Measurements from ENCODE around the gene PCSK4.
A peak's percentile ranks its signal among the peaks of the same experiment; 100 is the strongest.

PCSK4 gene

GRCh38 chr19:1470305-1471009 lies 19.7 kb downstream of the PCSK4 start:
- no peaks in the 10 kb centered on the region for H3K9me3 Mint-ChIP-seq
- H3K4me1 Mint-ChIP-seq, result peaks cover 5% of the 10 kb centered on the region
- no peaks in the 10 kb centered on the region for H3K36me3 Mint-ChIP-seq (ENCODE audit: low read depth)
- H3K4me3 Mint-ChIP-seq, result peak overlapping the region; percentile 46 to 71 (median 66)
- no peak overlapping the region for H3K27ac Mint-ChIP-seq
- TF ChIP-seq, protein P1, sequence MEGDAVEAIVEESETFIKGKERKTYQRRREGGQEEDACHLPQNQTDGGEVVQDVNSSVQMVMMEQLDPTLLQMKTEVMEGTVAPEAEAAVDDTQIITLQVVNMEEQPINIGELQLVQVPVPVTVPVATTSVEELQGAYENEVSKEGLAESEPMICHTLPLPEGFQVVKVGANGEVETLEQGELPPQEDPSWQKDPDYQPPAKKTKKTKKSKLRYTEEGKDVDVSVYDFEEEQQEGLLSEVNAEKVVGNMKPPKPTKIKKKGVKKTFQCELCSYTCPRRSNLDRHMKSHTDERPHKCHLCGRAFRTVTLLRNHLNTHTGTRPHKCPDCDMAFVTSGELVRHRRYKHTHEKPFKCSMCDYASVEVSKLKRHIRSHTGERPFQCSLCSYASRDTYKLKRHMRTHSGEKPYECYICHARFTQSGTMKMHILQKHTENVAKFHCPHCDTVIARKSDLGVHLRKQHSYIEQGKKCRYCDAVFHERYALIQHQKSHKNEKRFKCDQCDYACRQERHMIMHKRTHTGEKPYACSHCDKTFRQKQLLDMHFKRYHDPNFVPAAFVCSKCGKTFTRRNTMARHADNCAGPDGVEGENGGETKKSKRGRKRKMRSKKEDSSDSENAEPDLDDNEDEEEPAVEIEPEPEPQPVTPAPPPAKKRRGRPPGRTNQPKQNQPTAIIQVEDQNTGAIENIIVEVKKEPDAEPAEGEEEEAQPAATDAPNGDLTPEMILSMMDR (IDR thresholded peaks at IDR 0.05; ENCODE audit: unreplicated experiment in 3 of 3), result no peak
- H3K27me3 Mint-ChIP-seq (ENCODE audit: low read depth), result peaks cover 61% of the 10 kb centered on the region

DNA sequence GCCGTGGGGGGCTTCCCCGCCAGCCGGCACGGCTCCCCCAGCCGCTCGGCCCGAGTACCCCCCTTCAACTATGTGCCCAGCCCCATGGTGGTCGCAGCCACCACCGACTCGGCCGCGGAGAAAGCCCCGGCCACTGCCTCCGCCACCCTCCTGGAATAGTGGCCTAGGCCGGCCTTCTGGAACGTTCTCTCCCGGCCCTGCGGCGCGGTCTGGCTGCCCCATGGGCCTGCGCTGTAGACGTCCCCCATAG lies 20.2 kb downstream of the PCSK4 start:
- no peaks in the 10 kb centered on the region for H3K36me3 Mint-ChIP-seq (ENCODE audit: low read depth)
- peak overlapping the region; percentile 46 to 71 (median 66) for H3K4me3 Mint-ChIP-seq
- TF ChIP-seq, protein P1 (IDR thresholded peaks at IDR 0.05; ENCODE audit: unreplicated experiment in 3 of 3), result no peak
- H3K9me3 Mint-ChIP-seq, result no peaks in the 10 kb centered on the region
- peaks cover 62% of the 10 kb centered on the region for H3K27me3 Mint-ChIP-seq (ENCODE audit: low read depth)
- H3K4me1 Mint-ChIP-seq, result peaks cover 5% of the 10 kb centered on the region
- H3K27ac Mint-ChIP-seq, result no peak overlapping the region

- peaks cover 67% of the 10 kb centered on the region for H3K27me3 Mint-ChIP-seq (ENCODE audit: low read depth)
- no peak overlapping the region for H3K4me3 Mint-ChIP-seq
- H3K4me1 Mint-ChIP-seq, result peaks cover 5% of the 10 kb centered on the region
- H3K27ac Mint-ChIP-seq, result no peak overlapping the region
- TF ChIP-seq, protein P1 (IDR thresholded peaks at IDR 0.05; ENCODE audit: unreplicated experiment in 3 of 3), result no peak
- no peaks in the 10 kb centered on the region for H3K36me3 Mint-ChIP-seq (ENCODE audit: low read depth)
- no peaks in the 10 kb centered on the region for H3K9me3 Mint-ChIP-seq
These were observed 20.7 kb downstream of the PCSK4 start for GRCh38 chr19:1469255-1470054.

GRCh38 chr19:1468821-1469254 lies 21.3 kb downstream of the PCSK4 start:
- TF ChIP-seq, protein P1 (IDR thresholded peaks at IDR 0.05; ENCODE audit: unreplicated experiment in 3 of 3), result no peak
- Mint-ChIP-seq H3K4me3 (no peak overlapping the region), H3K27ac (no peak overlapping the region), H3K4me1 (peaks cover 5% of the 10 kb centered on the region), H3K9me3 (no peaks in the 10 kb centered on the region), H3K27me3 (ENCODE audit: low read depth) (peaks cover 71% of the 10 kb centered on the region), H3K36me3 (ENCODE audit: low read depth) (no peaks in the 10 kb centered on the region)

GRCh38 chr19:1468274-1468820 lies 21.8 kb downstream of the PCSK4 start:
- no peaks in the 10 kb centered on the region for H3K9me3 Mint-ChIP-seq
- peaks cover 71% of the 10 kb centered on the region for H3K27me3 Mint-ChIP-seq (ENCODE audit: low read depth)
- peaks cover 5% of the 10 kb centered on the region for H3K4me1 Mint-ChIP-seq
- TF ChIP-seq, protein P1 (IDR thresholded peaks at IDR 0.05; ENCODE audit: unreplicated experiment in 3 of 3), result no peak
- no peaks in the 10 kb centered on the region for H3K36me3 Mint-ChIP-seq (ENCODE audit: low read depth)
- no peak overlapping the region for H3K27ac Mint-ChIP-seq
- peak overlapping the region in 1 of 3 experiments; percentile 36 for H3K4me3 Mint-ChIP-seq
